ENCODE results near the gene PTPN22. TPM values are rescaled to one million over a fixed set of nuclear protein-coding genes. Genes with fewer than 3 reads are reported as not detected.

The PTPN22 gene
- total and polyA plus RNA-seq, 9 donors: 0.24 to 4.2 (median 1.6) TPM

- intact Hi-C loops (cut with DNase I): loop anchor here in 1 of 4 donors (10.0 kb wide), 1 partner anchor 54 kb away; no protein-coding TSS in a partner anchor
- Histone ChIP-seq H3K36me3 (no peaks in the 10 kb centered on the region), H3K27ac (peak overlapping the region in 1 of 2 donors; percentile 8)
Observed at GRCh38 chr1:113899111-113899510, 27.6 kb upstream of the PTPN22 start.

GRCh38 chr1:113898241-113898814, 26.8 kb upstream of the PTPN22 start:
- TF ChIP-seq EP300 (IDR thresholded peaks at IDR 0.05): no peak
- no peak for TF ChIP-seq CTCF (IDR thresholded peaks at IDR 0.05)
- TF ChIP-seq POLR2A (IDR thresholded peaks at IDR 0.05): no peak
- intact Hi-C loops (cut with DNase I): loop anchor here in 1 of 4 donors (10.0 kb wide), 1 partner anchor 54 kb away; no protein-coding TSS in a partner anchor
- Histone ChIP-seq H3K9me3 (no peaks in the 10 kb centered on the region), H3K4me1 (ENCODE audit: insufficient read depth) (no peaks in the 10 kb centered on the region), H3K36me3 (no peaks in the 10 kb centered on the region), H3K27ac (no peak overlapping the region), H3K4me3 (no peak overlapping the region), H3K27me3 (no peaks in the 10 kb centered on the region)
- WGBS, 3 donors: 82 to 95% (median 85%) methylated on average over 1 of the region's 1 CpG
- DNase-seq: no peak

More at GRCh38 chr1:113899111-113899510, 27.6 kb upstream of the PTPN22 start:
- no peak for DNase-seq
- no peak for TF ChIP-seq POLR2A (IDR thresholded peaks at IDR 0.05)
- TF ChIP-seq EP300 (IDR thresholded peaks at IDR 0.05): no peak
- TF ChIP-seq CTCF (IDR thresholded peaks at IDR 0.05): no peak
- Histone ChIP-seq H3K4me3 (no peak overlapping the region), H3K4me1 (ENCODE audit: insufficient read depth) (no peaks in the 10 kb centered on the region), H3K27me3 (no peaks in the 10 kb centered on the region), H3K9me3 (no peaks in the 10 kb centered on the region)

GRCh38 chr1:113895961-113896360, 24.4 kb upstream of the PTPN22 start:
- no peaks in the 10 kb centered on the region for H3K27me3 ChIP-seq
- H3K4me1 ChIP-seq (ENCODE audit: insufficient read depth): no peaks in the 10 kb centered on the region

GRCh38 chr1:113895098-113895497, 23.6 kb upstream of the PTPN22 start:
- H3K4me3 ChIP-seq: no peak overlapping the region
- no peaks in the 10 kb centered on the region for H3K9me3 ChIP-seq
- no peak for DNase-seq
- WGBS, 3 donors: 52 to 60% (median 54%) methylated on average over 6 of the region's 6 CpGs
- no peak overlapping the region for H3K27ac ChIP-seq
- intact Hi-C loops (cut with DNase I): loop anchor here in 1 of 4 donors (10.0 kb wide), 1 partner anchor 50 kb away; no protein-coding TSS in a partner anchor
- TF ChIP-seq POLR2A (IDR thresholded peaks at IDR 0.05) (no peak), EP300 (IDR thresholded peaks at IDR 0.05) (no peak), CTCF (IDR thresholded peaks at IDR 0.05) (no peak)
- H3K4me1 ChIP-seq (ENCODE audit: insufficient read depth): no peaks in the 10 kb centered on the region
- no peaks in the 10 kb centered on the region for H3K27me3 ChIP-seq
- no peaks in the 10 kb centered on the region for H3K36me3 ChIP-seq

More at GRCh38 chr1:113895961-113896360, 24.4 kb upstream of the PTPN22 start:
- H3K27ac ChIP-seq: no peak overlapping the region
- no peaks in the 10 kb centered on the region for H3K36me3 ChIP-seq
- 83 to 88% (median 86%) methylated on average over 8 of the region's 8 CpGs for WGBS, 3 donors
- DNase-seq: no peak
- no peak overlapping the region for H3K4me3 ChIP-seq
- H3K9me3 ChIP-seq: no peaks in the 10 kb centered on the region
- intact Hi-C loops (cut with DNase I): loop anchor here in 1 of 4 donors (10.0 kb wide), 1 partner anchor 51 kb away; no protein-coding TSS in a partner anchor
- TF ChIP-seq CTCF (IDR thresholded peaks at IDR 0.05) (no peak), EP300 (IDR thresholded peaks at IDR 0.05) (no peak), POLR2A (IDR thresholded peaks at IDR 0.05) (no peak)
